ENCODE measurements around the gene CWC27. TPM values are rescaled to one million over a fixed set of nuclear protein-coding genes. Genes with fewer than 3 reads are reported as not detected.

Gene CWC27
- total and polyA plus RNA-seq, 9 of the 15 experiments (the other 6 are each of a cell fraction or from before 2014, with no cell fraction given): 19.7 to 49.3 (median 38.3) TPM

DNA sequence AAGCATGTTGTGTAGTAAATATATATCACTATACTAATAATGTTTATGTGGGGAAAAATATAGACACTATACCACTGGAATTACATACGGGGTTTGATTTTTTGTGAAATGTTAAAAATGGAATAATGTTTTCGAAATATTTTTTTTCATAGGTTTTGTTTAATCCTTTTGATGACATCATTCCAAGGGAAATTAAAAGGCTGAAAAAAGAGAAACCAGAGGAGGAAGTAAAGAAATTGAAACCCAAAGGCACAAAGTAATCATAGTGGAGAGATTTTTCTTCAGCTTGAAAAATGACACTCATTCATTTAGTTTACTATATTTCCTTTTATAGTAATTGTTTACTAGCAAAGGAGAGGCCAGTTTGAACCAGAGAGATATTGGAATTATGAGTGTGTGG lies 17.6 kb downstream of the CWC27 start:
- Histone ChIP-seq H3K79me2 (ENCODE audit: control insufficient read depth, insufficient read depth, low read length) (no peaks in the 10 kb centered on the region), H3K9ac (ENCODE audit: insufficient read depth in 1 of 2, low read depth in 2 of 2, low read length in 2 of 2) (no peak overlapping the region), H3K4me3 (no peak overlapping the region), H3K9me3 (replicated peaks; ENCODE audit: control insufficient read depth, insufficient read depth, low read depth, low read length) (no peaks in the 10 kb centered on the region), H3K4me2 (ENCODE audit: insufficient read depth, low read length) (no peak overlapping the region), H3K27me3 (ENCODE audit: control insufficient read depth in 2 of 2, insufficient read depth in 2 of 2, low read length in 2 of 2) (no peaks in the 10 kb centered on the region), H4K20me1 (replicated peaks; ENCODE audit: control insufficient read depth, insufficient read depth, low read length) (no peaks in the 10 kb centered on the region), H3K9me1 (ENCODE audit: control insufficient read depth, insufficient read depth, low read length) (no peaks in the 10 kb centered on the region), H2AFZ (ENCODE audit: low read depth, low read length) (no peak overlapping the region), H3K4me1 (replicated peaks in 1 of 2; ENCODE audit: control insufficient read depth in 2 of 2, insufficient read depth in 2 of 2, low read length in 2 of 2) (no peaks in the 10 kb centered on the region), H3K27ac (ENCODE audit: extremely low read depth, low read depth, low read length) (no peak overlapping the region), H3K36me3 (ENCODE audit: control insufficient read depth, insufficient read depth, low read length) (peaks cover 23% of the 10 kb centered on the region)
- FAIRE-seq (no peak), DNase-seq (ENCODE audit: extremely low read depth in 1 of 4, low spot score in 3 of 4) (no peak), ATAC-seq (no peak)
- POLR2A ChIA-PET: no interaction called here
- 86% methylated on average over 2 of the region's 2 CpGs for WGBS (ENCODE audit: insufficient coverage, low coverage, missing lambda C conversion rate)
- BruUV-seq (replicated peaks): no TSS peak
- in situ Hi-C loops (cut with MboI) (loop anchor here (25.0 kb wide), 1 partner anchor 549 kb away; no protein-coding TSS in a partner anchor), intact Hi-C loops (cut with micrococcal nuclease) (no loop called here)
- CTCF ChIA-PET (ENCODE audit: low intra/inter-chr PET ratio): no interaction called here
- TF ChIP-seq KAT8 (IDR thresholded peaks at IDR 0.05; ENCODE audit: low read depth) (no peak), ZBTB1 (CRISPR knock-in tag; IDR thresholded peaks at IDR 0.05; ENCODE audit: borderline replicate concordance, low read depth) (no peak), ZNF561 (CRISPR knock-in tag; conservative IDR thresholded peaks at IDR 0.05) (no peak), CBX1 (IDR thresholded peaks at IDR 0.05; ENCODE audit: low read depth) (no peak), TFAM (CRISPR knock-in tag; conservative IDR thresholded peaks at IDR 0.05) (no peak), ZNF395 (CRISPR knock-in tag; IDR thresholded peaks at IDR 0.05) (no peak), ETV1 (tag; conservative IDR thresholded peaks at IDR 0.05; ENCODE audit: low read depth) (no peak), GABPA (tag; conservative IDR thresholded peaks at IDR 0.05; ENCODE audit: low read depth) (no peak), ZNF263 (CRISPR knock-in tag; IDR thresholded peaks at IDR 0.05; ENCODE audit: borderline replicate concordance) (no peak), ZNF707 (CRISPR knock-in tag; conservative IDR thresholded peaks at IDR 0.05) (no peak), ZZZ3 (IDR thresholded peaks at IDR 0.05) (no peak), PRPF4 (IDR thresholded peaks at IDR 0.05; ENCODE audit: insufficient read depth, low read depth, low read length, poor library complexity, severe bottlenecking) (no peak), ZNF282 (CRISPR knock-in tag; IDR thresholded peaks at IDR 0.05) (no peak), LARP7 (IDR thresholded peaks at IDR 0.05) (no peak)
- TF ChIP-seq, protein P1, sequence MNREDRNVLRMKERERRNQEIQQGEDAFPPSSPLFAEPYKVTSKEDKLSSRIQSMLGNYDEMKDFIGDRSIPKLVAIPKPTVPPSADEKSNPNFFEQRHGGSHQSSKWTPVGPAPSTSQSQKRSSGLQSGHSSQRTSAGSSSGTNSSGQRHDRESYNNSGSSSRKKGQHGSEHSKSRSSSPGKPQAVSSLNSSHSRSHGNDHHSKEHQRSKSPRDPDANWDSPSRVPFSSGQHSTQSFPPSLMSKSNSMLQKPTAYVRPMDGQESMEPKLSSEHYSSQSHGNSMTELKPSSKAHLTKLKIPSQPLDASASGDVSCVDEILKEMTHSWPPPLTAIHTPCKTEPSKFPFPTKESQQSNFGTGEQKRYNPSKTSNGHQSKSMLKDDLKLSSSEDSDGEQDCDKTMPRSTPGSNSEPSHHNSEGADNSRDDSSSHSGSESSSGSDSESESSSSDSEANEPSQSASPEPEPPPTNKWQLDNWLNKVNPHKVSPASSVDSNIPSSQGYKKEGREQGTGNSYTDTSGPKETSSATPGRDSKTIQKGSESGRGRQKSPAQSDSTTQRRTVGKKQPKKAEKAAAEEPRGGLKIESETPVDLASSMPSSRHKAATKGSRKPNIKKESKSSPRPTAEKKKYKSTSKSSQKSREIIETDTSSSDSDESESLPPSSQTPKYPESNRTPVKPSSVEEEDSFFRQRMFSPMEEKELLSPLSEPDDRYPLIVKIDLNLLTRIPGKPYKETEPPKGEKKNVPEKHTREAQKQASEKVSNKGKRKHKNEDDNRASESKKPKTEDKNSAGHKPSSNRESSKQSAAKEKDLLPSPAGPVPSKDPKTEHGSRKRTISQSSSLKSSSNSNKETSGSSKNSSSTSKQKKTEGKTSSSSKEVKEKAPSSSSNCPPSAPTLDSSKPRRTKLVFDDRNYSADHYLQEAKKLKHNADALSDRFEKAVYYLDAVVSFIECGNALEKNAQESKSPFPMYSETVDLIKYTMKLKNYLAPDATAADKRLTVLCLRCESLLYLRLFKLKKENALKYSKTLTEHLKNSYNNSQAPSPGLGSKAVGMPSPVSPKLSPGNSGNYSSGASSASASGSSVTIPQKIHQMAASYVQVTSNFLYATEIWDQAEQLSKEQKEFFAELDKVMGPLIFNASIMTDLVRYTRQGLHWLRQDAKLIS (CRISPR knock-in tag; IDR thresholded peaks at IDR 0.05): no peak
- TF ChIP-seq, protein P2, sequence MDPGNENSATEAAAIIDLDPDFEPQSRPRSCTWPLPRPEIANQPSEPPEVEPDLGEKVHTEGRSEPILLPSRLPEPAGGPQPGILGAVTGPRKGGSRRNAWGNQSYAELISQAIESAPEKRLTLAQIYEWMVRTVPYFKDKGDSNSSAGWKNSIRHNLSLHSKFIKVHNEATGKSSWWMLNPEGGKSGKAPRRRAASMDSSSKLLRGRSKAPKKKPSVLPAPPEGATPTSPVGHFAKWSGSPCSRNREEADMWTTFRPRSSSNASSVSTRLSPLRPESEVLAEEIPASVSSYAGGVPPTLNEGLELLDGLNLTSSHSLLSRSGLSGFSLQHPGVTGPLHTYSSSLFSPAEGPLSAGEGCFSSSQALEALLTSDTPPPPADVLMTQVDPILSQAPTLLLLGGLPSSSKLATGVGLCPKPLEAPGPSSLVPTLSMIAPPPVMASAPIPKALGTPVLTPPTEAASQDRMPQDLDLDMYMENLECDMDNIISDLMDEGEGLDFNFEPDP (CRISPR knock-in tag; IDR thresholded peaks at IDR 0.05): no peak
- TF ChIP-seq, protein P3, sequence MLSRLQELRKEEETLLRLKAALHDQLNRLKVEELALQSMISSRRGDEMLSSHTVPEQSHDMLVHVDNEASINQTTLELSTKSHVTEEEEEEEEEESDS (CRISPR knock-in tag; IDR thresholded peaks at IDR 0.05): no peak

Measured in K562 (cell line).